NOMO-1 treated with DMSO at 0.1 percent for 48 hours (cell line): ENCODE results near the gene TANGO2.

ENCODE experiments used
- DNase-seq: peaks from one replicate; lab custom pipeline; 2025; ENCODE audit not compliant: unreplicated experiment; lab: John Stamatoyannopoulos, UW

TANGO2 gene

GRCh38 chr22:20113551-20114310, 92.8 kb downstream of the TANGO2 start:
- no peak for DNase-seq

GRCh38 chr22:20114506-20115475, 93.9 kb downstream of the TANGO2 start:
- DNase-seq = no peak

- DNase-seq = no peak
Observed at GRCh38 chr22:20115691-20116375, 94.9 kb downstream of the TANGO2 start, which contains the start of gene RANBP1. RANBP1 (plus strand) TSS chr22:20116104; CDS start chr22:20116185, 81 bp downstream.

- no peak for DNase-seq
Observed at GRCh38 chr22:20116376-20116950, 95.6 kb downstream of the TANGO2 start.
